ENCODE measurements around the gene CNTRL.

DNA sequence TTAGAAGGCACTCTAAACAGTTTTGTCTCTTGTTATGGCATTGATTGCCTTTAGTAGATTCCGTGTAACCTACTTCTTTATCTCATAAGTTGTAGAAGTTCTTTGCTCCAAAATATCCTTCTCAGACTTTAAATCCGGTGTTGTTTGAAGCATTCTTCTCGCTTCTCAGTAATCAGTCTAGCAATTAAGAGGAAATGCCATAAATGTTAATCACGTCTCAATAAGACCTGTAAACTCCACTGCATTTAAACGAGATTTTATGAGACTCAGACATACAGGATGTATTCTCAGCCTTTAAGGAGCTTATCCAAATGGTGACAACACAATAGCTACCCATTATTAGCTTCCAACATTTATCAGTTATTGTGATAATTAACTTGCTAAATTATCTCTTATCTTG is 16.9 kb upstream of the CNTRL start:
- TF ChIP-seq POLR2A (IDR thresholded peaks at IDR 0.05; ENCODE audit: low read length) (no peak), EP300 (IDR thresholded peaks at IDR 0.05) (no peak), CHD2 (IDR thresholded peaks at IDR 0.05; ENCODE audit: low read length, partially characterized antibody) (no peak), SMC3 (IDR thresholded peaks at IDR 0.05) (no peak), KDM5A (IDR thresholded peaks at IDR 0.05) (no peak), JUN (IDR thresholded peaks at IDR 0.05) (no peak), EHF (CRISPR knock-in tag; IDR thresholded peaks at IDR 0.05) (no peak)
- TF ChIP-seq, protein P1, sequence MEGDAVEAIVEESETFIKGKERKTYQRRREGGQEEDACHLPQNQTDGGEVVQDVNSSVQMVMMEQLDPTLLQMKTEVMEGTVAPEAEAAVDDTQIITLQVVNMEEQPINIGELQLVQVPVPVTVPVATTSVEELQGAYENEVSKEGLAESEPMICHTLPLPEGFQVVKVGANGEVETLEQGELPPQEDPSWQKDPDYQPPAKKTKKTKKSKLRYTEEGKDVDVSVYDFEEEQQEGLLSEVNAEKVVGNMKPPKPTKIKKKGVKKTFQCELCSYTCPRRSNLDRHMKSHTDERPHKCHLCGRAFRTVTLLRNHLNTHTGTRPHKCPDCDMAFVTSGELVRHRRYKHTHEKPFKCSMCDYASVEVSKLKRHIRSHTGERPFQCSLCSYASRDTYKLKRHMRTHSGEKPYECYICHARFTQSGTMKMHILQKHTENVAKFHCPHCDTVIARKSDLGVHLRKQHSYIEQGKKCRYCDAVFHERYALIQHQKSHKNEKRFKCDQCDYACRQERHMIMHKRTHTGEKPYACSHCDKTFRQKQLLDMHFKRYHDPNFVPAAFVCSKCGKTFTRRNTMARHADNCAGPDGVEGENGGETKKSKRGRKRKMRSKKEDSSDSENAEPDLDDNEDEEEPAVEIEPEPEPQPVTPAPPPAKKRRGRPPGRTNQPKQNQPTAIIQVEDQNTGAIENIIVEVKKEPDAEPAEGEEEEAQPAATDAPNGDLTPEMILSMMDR (IDR thresholded peaks at IDR 0.05), result no peak
- TF ChIP-seq, protein P2, sequence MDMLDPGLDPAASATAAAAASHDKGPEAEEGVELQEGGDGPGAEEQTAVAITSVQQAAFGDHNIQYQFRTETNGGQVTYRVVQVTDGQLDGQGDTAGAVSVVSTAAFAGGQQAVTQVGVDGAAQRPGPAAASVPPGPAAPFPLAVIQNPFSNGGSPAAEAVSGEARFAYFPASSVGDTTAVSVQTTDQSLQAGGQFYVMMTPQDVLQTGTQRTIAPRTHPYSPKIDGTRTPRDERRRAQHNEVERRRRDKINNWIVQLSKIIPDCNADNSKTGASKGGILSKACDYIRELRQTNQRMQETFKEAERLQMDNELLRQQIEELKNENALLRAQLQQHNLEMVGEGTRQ (IDR thresholded peaks at IDR 0.05), result no peak
- TF ChIP-seq, protein P3, sequence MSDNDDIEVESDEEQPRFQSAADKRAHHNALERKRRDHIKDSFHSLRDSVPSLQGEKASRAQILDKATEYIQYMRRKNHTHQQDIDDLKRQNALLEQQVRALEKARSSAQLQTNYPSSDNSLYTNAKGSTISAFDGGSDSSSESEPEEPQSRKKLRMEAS (IDR thresholded peaks at IDR 0.05), result no peak
- TF ChIP-seq, protein P4, sequence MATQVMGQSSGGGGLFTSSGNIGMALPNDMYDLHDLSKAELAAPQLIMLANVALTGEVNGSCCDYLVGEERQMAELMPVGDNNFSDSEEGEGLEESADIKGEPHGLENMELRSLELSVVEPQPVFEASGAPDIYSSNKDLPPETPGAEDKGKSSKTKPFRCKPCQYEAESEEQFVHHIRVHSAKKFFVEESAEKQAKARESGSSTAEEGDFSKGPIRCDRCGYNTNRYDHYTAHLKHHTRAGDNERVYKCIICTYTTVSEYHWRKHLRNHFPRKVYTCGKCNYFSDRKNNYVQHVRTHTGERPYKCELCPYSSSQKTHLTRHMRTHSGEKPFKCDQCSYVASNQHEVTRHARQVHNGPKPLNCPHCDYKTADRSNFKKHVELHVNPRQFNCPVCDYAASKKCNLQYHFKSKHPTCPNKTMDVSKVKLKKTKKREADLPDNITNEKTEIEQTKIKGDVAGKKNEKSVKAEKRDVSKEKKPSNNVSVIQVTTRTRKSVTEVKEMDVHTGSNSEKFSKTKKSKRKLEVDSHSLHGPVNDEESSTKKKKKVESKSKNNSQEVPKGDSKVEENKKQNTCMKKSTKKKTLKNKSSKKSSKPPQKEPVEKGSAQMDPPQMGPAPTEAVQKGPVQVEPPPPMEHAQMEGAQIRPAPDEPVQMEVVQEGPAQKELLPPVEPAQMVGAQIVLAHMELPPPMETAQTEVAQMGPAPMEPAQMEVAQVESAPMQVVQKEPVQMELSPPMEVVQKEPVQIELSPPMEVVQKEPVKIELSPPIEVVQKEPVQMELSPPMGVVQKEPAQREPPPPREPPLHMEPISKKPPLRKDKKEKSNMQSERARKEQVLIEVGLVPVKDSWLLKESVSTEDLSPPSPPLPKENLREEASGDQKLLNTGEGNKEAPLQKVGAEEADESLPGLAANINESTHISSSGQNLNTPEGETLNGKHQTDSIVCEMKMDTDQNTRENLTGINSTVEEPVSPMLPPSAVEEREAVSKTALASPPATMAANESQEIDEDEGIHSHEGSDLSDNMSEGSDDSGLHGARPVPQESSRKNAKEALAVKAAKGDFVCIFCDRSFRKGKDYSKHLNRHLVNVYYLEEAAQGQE (IDR thresholded peaks at IDR 0.05), result no peak
- TF ChIP-seq, protein P5, sequence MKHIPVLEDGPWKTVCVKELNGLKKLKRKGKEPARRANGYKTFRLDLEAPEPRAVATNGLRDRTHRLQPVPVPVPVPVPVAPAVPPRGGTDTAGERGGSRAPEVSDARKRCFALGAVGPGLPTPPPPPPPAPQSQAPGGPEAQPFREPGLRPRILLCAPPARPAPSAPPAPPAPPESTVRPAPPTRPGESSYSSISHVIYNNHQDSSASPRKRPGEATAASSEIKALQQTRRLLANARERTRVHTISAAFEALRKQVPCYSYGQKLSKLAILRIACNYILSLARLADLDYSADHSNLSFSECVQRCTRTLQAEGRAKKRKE (CRISPR knock-in tag; IDR thresholded peaks at IDR 0.05; ENCODE audit: low read depth), result no peak
